Activated CD4-positive, alpha-beta memory T cell treated with anti-CD3 and anti-CD28 coated beads for 36 hours (primary cell): ENCODE data around the gene IL15. TPM values are rescaled to one million over a fixed set of nuclear protein-coding genes. Genes with fewer than 3 reads are reported as not detected.

ENCODE experiments used
- CTCF ChIA-PET: fragments of 350-600 bp; sonication (Branson Sonifier 250); formaldehyde crosslinking; loops from one replicate; lab custom pipeline; 2021; ENCODE audit warnings: antibody characterized with exemption, inconsistent platforms; lab: Charles Lee
- POLR2A ChIA-PET: fragments of 350-600 bp; sonication (Branson Sonifier 250); formaldehyde crosslinking; loops from one replicate; lab custom pipeline; 2021; ENCODE audit warnings: antibody characterized with exemption; lab: Charles Lee
- DNase-seq: peaks from one replicate; pipeline ENCODE4 v3.0.0-alpha.2; 2020
- H3K27ac Mint-ChIP-seq: one replicate; pipeline ENCODE4 v1.8.0; 2021; ENCODE audit warnings: mixed read lengths
- H3K27me3 Mint-ChIP-seq: one replicate; pipeline ENCODE4 v1.8.0; 2021; ENCODE audit warnings: mixed read lengths
- H3K36me3 Mint-ChIP-seq: one replicate; pipeline ENCODE4 v1.8.0; 2021; ENCODE audit warnings: mixed read lengths
- H3K4me1 Mint-ChIP-seq: one replicate; pipeline ENCODE4 v1.8.0; 2021; ENCODE audit warnings: low read depth, mixed read lengths
- H3K4me3 Mint-ChIP-seq: one replicate; pipeline ENCODE4 v1.8.0; 2021; ENCODE audit warnings: mild to moderate bottlenecking, mixed read lengths
- H3K9me3 Mint-ChIP-seq: one replicate; pipeline ENCODE4 v1.8.0; 2021; ENCODE audit warnings: mixed read lengths
- intact Hi-C: fragments of 100-400 bp; cut with micrococcal nuclease; formaldehyde crosslinking; loops from one replicate; pipeline ENCODE4 v1.15.1; 2023
- total RNA-seq, 2 experiments: library from RNA; stranded (reverse); gene quantifications; one replicate each; pipeline ENCODE4 v1.2.3, GENCODE V29; 2021

Gene IL15
- total RNA-seq, 2 experiments from 2014 or later = 1.4 to 2.2 TPM

DNA sequence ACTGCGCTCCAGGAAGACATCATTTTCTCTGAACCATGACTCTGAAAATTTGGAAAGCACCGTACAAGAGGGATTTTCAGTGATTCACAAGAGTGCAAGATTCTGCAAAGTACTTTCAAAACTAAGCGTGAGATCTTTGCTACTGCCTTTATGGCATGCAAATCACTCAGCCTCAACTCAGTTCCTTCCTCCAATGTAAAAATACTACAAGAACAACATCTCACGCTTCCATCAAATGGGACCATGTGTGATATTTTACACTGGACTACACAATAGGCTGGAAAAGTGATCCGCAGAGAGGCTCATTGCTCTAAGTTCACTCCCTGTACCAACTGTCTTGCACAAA, 674 bp upstream of the IL15 start:
- intact Hi-C loops = loop anchor here (2.0 to 10.0 kb wide), 6 partner anchors 331 to 1549 kb away; partner anchors contain the start of genes INPP4B, SCOC, USP38 and ZNF330
- ChIA-PET CTCF (no interaction called here), POLR2A (no interaction called here)
- H3K36me3 Mint-ChIP-seq = peaks cover 2% of the 10 kb centered on the region
- H3K27me3 Mint-ChIP-seq = peaks cover 2% of the 10 kb centered on the region
- H3K27ac Mint-ChIP-seq = no peak overlapping the region
- no peak for DNase-seq
- peaks cover 27% of the 10 kb centered on the region for H3K4me1 Mint-ChIP-seq
- no peaks in the 10 kb centered on the region for H3K9me3 Mint-ChIP-seq
- H3K4me3 Mint-ChIP-seq = peak overlapping the region; percentile 88

DNA sequence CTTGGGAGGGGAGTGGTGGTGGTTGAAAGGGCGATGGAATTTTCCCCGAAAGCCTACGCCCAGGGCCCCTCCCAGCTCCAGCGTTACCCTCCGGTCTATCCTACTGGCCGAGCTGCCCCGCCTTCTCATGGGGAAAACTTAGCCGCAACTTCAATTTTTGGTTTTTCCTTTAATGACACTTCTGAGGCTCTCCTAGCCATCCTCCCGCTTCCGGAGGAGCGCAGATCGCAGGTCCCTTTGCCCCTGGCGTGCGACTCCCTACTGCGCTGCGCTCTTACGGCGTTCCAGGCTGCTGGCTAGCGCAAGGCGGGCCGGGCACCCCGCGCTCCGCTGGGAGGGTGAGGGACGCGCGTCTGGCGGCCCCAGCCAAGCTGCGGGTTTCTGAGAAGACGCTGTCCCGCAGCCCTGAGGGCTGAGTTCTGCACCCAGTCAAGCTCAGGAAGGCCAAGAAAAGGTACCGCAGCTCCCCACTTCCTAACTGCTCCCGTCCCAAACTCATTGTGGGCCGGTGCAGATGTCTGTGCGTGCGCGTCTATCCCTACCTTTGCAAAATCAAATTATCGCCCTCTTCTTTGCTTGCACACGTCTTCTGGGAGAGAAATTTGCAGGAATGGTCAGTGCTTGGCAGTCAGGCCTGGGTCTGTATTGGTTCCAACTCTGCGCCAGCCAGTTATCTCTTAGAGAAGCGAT, 533 bp downstream of the IL15 start:
- H3K4me1 Mint-ChIP-seq = peaks cover 27% of the 10 kb centered on the region
- intact Hi-C loops = loop anchor here (2.0 to 10.0 kb wide), 6 partner anchors 332 to 1548 kb away; partner anchors contain the start of genes INPP4B, SCOC, USP38 and ZNF330

GRCh38 chr4:141637565-141637964, 1.2 kb downstream of the IL15 start:
- Mint-ChIP-seq H3K36me3 (peaks cover 2% of the 10 kb centered on the region), H3K4me3 (peak overlapping the region; percentile 88), H3K9me3 (no peaks in the 10 kb centered on the region), H3K27ac (no peak overlapping the region), H3K27me3 (peaks cover 2% of the 10 kb centered on the region), H3K4me1 (peaks cover 28% of the 10 kb centered on the region)
- POLR2A ChIA-PET = no interaction called here
- CTCF ChIA-PET = no interaction called here
- intact Hi-C loops = loop anchor here (2.0 to 10.0 kb wide), 6 partner anchors 333 to 1547 kb away; partner anchors contain the start of genes INPP4B, SCOC, USP38 and ZNF330
- DNase-seq = no peak

More for the DNA sequence above, 533 bp downstream of the IL15 start:
- peak; percentile 44 for DNase-seq
- peaks cover 2% of the 10 kb centered on the region for H3K27me3 Mint-ChIP-seq
- H3K36me3 Mint-ChIP-seq = peaks cover 2% of the 10 kb centered on the region
- CTCF ChIA-PET = no interaction called here
- H3K9me3 Mint-ChIP-seq = no peaks in the 10 kb centered on the region
- peak overlapping the region; percentile 88 for H3K4me3 Mint-ChIP-seq
- POLR2A ChIA-PET = no interaction called here
- H3K27ac Mint-ChIP-seq = peak overlapping the region; percentile 64

GRCh38 chr4:141638230-141638629, 1.8 kb downstream of the IL15 start:
- Mint-ChIP-seq H3K4me3 (no peak overlapping the region), H3K9me3 (no peaks in the 10 kb centered on the region), H3K36me3 (peaks cover 2% of the 10 kb centered on the region), H3K27ac (no peak overlapping the region), H3K27me3 (peaks cover 2% of the 10 kb centered on the region), H3K4me1 (peaks cover 33% of the 10 kb centered on the region)
- no peak for DNase-seq
- POLR2A ChIA-PET = no interaction called here
- intact Hi-C loops = loop anchor here (5.0 to 10.0 kb wide), 4 partner anchors 333 to 1207 kb away; partner anchors contain the start of genes INPP4B and ZNF330
- CTCF ChIA-PET = no interaction called here

- no peaks in the 10 kb centered on the region for H3K9me3 Mint-ChIP-seq
- H3K36me3 Mint-ChIP-seq = peaks cover 2% of the 10 kb centered on the region
- ChIA-PET POLR2A (interaction anchor here (0.6 kb wide), 1 partner anchor 19 kb away, joined by 4 read pairs; no protein-coding TSS in a partner anchor), CTCF (no interaction called here)
- no peak overlapping the region for H3K27ac Mint-ChIP-seq
- DNase-seq = no peak
- peaks cover 35% of the 10 kb centered on the region for H3K4me1 Mint-ChIP-seq
- intact Hi-C loops = no loop called here
- no peak overlapping the region for H3K4me3 Mint-ChIP-seq
- H3K27me3 Mint-ChIP-seq = peaks cover 2% of the 10 kb centered on the region
Measured at GRCh38 chr4:141640696-141641095, 4.3 kb downstream of the IL15 start.

GRCh38 chr4:141642063-141642462, 5.7 kb downstream of the IL15 start:
- Mint-ChIP-seq H3K9me3 (no peaks in the 10 kb centered on the region), H3K27me3 (peaks cover 2% of the 10 kb centered on the region), H3K36me3 (no peaks in the 10 kb centered on the region), H3K4me1 (peaks cover 30% of the 10 kb centered on the region), H3K27ac (no peak overlapping the region), H3K4me3 (no peak overlapping the region)
- POLR2A ChIA-PET = no interaction called here
- intact Hi-C loops = no loop called here
- DNase-seq = no peak
- CTCF ChIA-PET = no interaction called here

DNA sequence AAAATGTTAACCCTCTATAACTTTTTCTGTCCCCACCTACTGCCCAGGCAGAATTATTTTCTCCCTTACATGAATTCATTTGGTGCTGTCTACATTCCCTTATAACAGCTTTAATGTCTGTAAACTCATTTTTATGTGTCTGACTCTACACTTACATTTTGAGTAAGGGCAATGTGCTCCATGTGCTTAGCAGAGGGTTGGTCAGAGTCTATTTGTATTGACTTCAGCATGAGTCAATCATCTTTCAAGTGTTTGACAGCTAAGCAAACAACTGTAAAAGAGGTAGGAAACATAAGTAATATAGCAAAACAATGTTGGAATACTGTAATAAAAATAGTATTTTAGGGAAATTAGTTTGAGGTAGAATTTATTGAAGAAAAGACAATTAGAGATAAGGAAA, 6.3 kb downstream of the IL15 start:
- no peaks in the 10 kb centered on the region for H3K9me3 Mint-ChIP-seq
- H3K4me1 Mint-ChIP-seq = peaks cover 25% of the 10 kb centered on the region
- no peaks in the 10 kb centered on the region for H3K36me3 Mint-ChIP-seq
- intact Hi-C loops = no loop called here
- ChIA-PET POLR2A (no interaction called here), CTCF (no interaction called here)
- no peak for DNase-seq
- no peak overlapping the region for H3K4me3 Mint-ChIP-seq
- no peak overlapping the region for H3K27ac Mint-ChIP-seq
- peaks cover 2% of the 10 kb centered on the region for H3K27me3 Mint-ChIP-seq

- no peaks in the 10 kb centered on the region for H3K9me3 Mint-ChIP-seq
- ChIA-PET CTCF (no interaction called here), POLR2A (no interaction called here)
- peaks cover 17% of the 10 kb centered on the region for H3K4me1 Mint-ChIP-seq
- intact Hi-C loops = no loop called here
- H3K4me3 Mint-ChIP-seq = no peak overlapping the region
- no peak overlapping the region for H3K27ac Mint-ChIP-seq
- peaks cover 2% of the 10 kb centered on the region for H3K27me3 Mint-ChIP-seq
- no peaks in the 10 kb centered on the region for H3K36me3 Mint-ChIP-seq
- no peak for DNase-seq
Measured at GRCh38 chr4:141643557-141643956, 7.2 kb downstream of the IL15 start.

GRCh38 chr4:141645611-141646340, 9.4 kb downstream of the IL15 start:
- intact Hi-C loops = no loop called here
- DNase-seq = no peak
- H3K9me3 Mint-ChIP-seq = no peaks in the 10 kb centered on the region
- H3K27me3 Mint-ChIP-seq = no peaks in the 10 kb centered on the region
- POLR2A ChIA-PET = no interaction called here
- CTCF ChIA-PET = no interaction called here
- H3K4me3 Mint-ChIP-seq = no peak overlapping the region
- no peaks in the 10 kb centered on the region for H3K36me3 Mint-ChIP-seq
- no peak overlapping the region for H3K27ac Mint-ChIP-seq
- H3K4me1 Mint-ChIP-seq = peaks cover 9% of the 10 kb centered on the region

- POLR2A ChIA-PET = no interaction called here
Measured at GRCh38 chr4:141646969-141647368, 10.6 kb downstream of the IL15 start.

DNA sequence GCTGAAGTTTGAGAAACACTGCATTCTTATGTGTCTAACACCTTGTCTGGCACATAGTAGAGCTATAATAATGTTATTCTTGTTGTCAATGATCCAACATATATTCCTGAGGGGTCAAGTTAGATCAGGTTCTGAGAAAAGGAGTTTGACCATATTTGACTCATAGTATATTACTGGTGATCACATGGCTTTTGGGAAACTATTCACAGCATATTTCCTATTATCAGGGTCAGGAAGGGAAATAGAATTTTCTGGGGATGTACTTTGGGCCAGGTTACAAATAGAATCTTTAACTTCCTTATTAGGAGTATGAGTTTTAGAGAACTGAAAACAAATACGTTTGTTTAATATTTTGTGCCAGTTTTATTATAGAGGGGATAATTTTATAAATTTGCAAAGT, 11.6 kb downstream of the IL15 start:
- Mint-ChIP-seq H3K27ac (no peak overlapping the region), H3K4me1 (peaks cover 6% of the 10 kb centered on the region), H3K27me3 (no peaks in the 10 kb centered on the region), H3K9me3 (no peaks in the 10 kb centered on the region), H3K36me3 (no peaks in the 10 kb centered on the region), H3K4me3 (no peak overlapping the region)
- ChIA-PET POLR2A (no interaction called here), CTCF (no interaction called here)
- no peak for DNase-seq
- intact Hi-C loops = no loop called here

More at GRCh38 chr4:141646969-141647368, 10.6 kb downstream of the IL15 start:
- CTCF ChIA-PET = no interaction called here
- no peak for DNase-seq
- Mint-ChIP-seq H3K36me3 (no peaks in the 10 kb centered on the region), H3K27me3 (no peaks in the 10 kb centered on the region), H3K27ac (no peak overlapping the region), H3K4me3 (no peak overlapping the region), H3K4me1 (peaks cover 9% of the 10 kb centered on the region), H3K9me3 (no peaks in the 10 kb centered on the region)
- intact Hi-C loops = no loop called here

DNA sequence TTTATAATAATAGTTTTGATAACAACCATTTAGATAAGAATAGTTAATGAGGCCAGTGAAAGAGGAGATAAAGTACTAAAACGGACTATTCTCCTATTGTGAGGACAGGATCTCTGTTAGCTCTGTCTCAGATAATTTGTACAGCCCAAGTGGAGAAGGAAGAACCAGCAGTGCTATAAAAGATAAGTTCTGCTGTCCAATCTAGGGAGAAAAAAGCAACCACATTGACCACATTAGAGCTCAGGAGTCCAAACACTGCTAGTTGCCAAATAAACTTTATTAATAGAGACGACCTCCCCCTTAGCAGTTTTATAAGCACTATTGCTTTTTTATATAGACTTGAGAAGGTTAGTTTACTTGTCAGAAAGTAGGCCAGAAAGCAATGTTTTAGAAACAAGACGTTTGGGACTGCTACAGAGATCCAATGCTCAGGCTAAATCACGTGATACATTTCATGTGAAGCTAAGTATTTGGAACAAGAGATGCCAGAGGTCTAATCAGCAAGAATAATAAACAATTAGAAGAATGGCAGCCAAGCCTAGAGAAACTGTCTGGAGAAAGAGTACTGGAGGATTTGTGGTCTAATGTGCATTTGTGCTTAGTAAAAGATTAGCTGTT, 15.9 kb downstream of the IL15 start:
- intact Hi-C loops = no loop called here
- ChIA-PET POLR2A (no interaction called here), CTCF (no interaction called here)
- no peak overlapping the region for H3K4me3 Mint-ChIP-seq
- H3K27ac Mint-ChIP-seq = no peak overlapping the region
- DNase-seq = no peak
- no peaks in the 10 kb centered on the region for H3K27me3 Mint-ChIP-seq
- H3K9me3 Mint-ChIP-seq = no peaks in the 10 kb centered on the region
- no peaks in the 10 kb centered on the region for H3K4me1 Mint-ChIP-seq
- no peaks in the 10 kb centered on the region for H3K36me3 Mint-ChIP-seq
